Measurements from ENCODE around the gene HK3. TPM values are rescaled to one million over a fixed set of nuclear protein-coding genes. Genes with fewer than 3 reads are reported as not detected.
A peak's percentile ranks its signal among the peaks of the same experiment; 100 is the strongest.
"Not testable (repeated sequence)": the region's sequence is repeated elsewhere in the genome, so short reads cannot be mapped to it uniquely, and the experiment has no call there.

Gene HK3
- total RNA-seq, 2 donors from 2014 or later: 9.2 to 16.8 TPM

DNA sequence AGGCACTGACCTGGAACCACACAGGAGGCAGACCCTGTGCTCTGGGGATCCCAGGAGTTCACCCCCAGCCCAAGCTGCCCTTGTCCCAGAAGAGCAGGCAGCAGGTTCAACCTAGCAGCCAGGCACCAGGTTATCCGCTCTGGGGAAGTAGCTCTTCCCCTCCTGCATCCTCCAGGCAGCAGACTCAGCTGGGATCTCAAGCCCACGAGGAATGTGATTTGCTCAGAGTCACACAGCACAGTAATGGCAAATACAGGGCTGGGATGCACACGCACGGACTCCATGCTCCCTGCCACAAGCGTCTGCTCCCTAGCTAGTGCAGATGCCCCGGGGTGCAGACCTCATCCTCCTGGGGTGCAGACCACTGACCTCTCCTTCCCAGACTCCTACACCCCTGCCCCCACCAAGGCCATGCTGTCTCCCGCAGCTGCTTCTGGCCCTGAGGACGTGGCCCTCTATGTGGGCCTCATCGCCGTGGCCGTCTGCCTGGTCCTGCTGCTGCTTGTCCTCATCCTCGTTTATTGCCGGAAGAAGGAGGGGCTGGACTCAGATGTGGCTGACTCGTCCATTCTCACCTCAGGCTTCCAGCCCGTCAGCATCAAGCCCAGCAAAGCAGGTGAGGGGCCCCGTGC is 25.5 kb downstream of the HK3 start:
- intact Hi-C loops (cut with DNase I): no loop called here
- DNase-seq: no peak

DNA sequence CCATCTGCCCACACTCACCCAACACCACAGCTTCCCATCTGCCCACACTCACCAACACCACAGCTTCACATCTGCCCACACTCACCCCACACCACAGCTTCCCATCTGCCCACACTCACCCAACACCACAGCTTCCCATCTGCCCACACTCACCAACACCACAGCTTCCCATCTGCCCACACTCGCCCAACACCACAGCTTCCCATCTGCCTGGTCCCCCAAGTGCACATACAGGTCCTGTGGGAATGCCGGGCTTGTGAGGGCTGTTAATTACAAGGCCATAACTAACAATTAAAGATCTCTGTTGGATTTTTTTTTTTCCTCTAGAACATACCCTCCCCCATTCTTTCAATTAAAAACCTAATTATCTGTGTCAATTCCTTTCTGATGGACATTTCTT is 26.1 kb downstream of the HK3 start:
- DNase-seq, ATAC-seq: not testable (repeated sequence)

More for the DNA sequence above, 25.5 kb downstream of the HK3 start:
- ATAC-seq: no peak

DNA sequence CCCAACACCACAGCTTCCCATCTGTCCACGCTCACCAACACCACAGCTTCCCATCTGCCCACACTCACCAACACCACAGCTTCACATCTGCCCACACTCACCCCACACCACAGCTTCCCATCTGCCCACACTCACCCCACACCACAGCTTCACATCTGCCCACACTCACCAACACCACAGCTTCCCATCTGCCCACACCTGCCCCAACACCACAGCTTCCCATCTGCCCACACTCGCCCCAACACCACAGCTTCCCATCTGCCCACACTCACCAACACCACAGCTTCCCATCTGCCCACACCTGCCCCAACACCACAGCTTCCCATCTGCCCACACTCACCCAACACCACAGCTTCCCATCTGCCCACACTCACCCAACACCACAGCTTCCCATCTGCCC is 26.6 kb downstream of the HK3 start:
- intact Hi-C loops (cut with DNase I); ATAC-seq; DNase-seq: not testable (repeated sequence)

More for the DNA sequence above, 26.1 kb downstream of the HK3 start:
- intact Hi-C loops (cut with DNase I): not testable (repeated sequence)

- DNase-seq; intact Hi-C loops (cut with DNase I); ATAC-seq: not testable (repeated sequence)
Measured at GRCh38 chr5:176870644-176871043, 28.5 kb downstream of the HK3 start.

GRCh38 chr5:176870110-176870591 is 29.0 kb downstream of the HK3 start:
- peak in 1 of 2 donors; percentile 47 for ATAC-seq
- peak; percentile 46 for DNase-seq
- intact Hi-C loops (cut with DNase I): no loop called here

- ATAC-seq (no peak), DNase-seq (no peak)
- intact Hi-C loops (cut with DNase I): no loop called here
Measured at GRCh38 chr5:176869501-176870109, 29.5 kb downstream of the HK3 start.

DNA sequence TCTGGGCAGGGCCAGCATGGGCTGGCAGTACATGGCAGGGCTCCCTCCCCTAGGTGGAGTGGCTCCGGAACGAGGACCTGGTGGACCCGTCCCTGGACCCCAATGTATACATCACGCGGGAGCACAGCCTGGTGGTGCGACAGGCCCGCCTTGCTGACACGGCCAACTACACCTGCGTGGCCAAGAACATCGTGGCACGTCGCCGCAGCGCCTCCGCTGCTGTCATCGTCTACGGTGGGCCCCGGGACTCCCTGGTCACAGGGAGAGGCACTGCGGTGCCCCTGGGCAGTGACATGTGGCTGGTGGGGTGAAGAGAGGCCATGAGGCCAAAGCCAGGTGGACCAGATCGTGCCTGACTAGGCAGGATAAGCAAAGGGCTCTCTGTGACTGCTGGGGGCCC is 30.4 kb downstream of the HK3 start:
- intact Hi-C loops (cut with DNase I): no loop called here
- ATAC-seq: no peak
- DNase-seq: no peak

DNA sequence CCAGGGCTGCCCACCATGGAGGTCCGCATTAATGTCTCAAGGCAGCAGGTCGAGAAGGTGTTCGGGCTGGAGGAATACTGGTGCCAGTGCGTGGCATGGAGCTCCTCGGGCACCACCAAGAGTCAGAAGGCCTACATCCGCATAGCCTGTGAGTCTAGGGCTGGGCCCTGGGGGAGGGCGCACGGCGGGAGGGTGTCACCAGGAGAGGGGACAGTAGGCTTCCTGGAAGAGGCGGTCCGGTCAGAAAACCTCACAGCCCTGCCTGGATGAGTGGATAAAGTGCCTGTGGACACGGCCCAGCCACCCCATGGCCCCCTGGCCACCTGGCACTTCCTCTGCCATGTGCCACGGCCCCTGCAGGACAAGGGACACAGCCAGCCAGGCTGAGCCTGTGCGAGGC is 31.0 kb downstream of the HK3 start:
- ATAC-seq (no peak), DNase-seq (no peak)
- intact Hi-C loops (cut with DNase I): no loop called here

GRCh38 chr5:176866707-176867310 is 32.3 kb downstream of the HK3 start:
- intact Hi-C loops (cut with DNase I): no loop called here
- no peak for DNase-seq
- no peak for ATAC-seq

- ATAC-seq: no peak
- intact Hi-C loops (cut with DNase I): no loop called here
- no peak for DNase-seq
Measured at GRCh38 chr5:176865964-176866363, 33.2 kb downstream of the HK3 start.

DNA sequence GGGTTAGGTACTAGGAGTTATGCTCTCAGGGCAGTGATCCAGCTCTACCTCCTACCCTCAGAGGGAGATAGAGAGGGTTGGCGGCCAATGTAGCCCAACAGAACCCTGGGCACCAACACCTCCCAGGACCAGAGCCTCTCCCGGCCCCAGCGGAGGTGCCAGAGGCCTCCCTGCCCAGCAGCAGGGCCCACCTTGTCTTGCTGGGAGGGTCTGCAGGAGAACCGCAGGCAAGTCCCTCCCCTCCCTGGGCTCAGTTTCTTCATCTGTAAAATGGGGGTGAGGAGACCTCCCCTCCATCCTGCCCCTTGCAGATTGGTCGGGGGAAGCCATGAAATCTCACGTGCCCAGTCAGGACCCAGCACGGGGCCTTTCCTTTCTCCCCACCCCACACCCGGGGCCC is 34.4 kb downstream of the HK3 start:
- intact Hi-C loops (cut with DNase I): no loop called here

DNA sequence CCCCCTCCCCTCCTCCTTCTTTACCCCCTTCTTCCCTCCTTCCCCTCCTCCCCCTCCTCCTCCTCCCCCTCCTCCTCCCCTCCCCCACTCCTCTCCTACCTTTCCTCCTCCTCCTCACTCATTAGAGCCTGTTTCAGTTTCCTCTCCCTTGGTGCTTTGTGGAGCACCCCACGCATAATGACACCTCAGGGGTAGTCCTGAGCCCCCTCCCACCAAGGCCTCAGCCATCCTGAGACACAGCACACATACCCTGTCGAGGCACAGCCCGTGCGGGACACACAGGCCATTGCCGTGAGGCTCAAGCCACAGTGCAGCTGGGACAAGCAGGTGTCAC is 35.4 kb downstream of the HK3 start:
- intact Hi-C loops (cut with DNase I): no loop called here
- DNase-seq: no peak
- no peak for ATAC-seq

More for the DNA sequence above, 34.4 kb downstream of the HK3 start:
- ATAC-seq (no peak), DNase-seq (no peak)

DNA sequence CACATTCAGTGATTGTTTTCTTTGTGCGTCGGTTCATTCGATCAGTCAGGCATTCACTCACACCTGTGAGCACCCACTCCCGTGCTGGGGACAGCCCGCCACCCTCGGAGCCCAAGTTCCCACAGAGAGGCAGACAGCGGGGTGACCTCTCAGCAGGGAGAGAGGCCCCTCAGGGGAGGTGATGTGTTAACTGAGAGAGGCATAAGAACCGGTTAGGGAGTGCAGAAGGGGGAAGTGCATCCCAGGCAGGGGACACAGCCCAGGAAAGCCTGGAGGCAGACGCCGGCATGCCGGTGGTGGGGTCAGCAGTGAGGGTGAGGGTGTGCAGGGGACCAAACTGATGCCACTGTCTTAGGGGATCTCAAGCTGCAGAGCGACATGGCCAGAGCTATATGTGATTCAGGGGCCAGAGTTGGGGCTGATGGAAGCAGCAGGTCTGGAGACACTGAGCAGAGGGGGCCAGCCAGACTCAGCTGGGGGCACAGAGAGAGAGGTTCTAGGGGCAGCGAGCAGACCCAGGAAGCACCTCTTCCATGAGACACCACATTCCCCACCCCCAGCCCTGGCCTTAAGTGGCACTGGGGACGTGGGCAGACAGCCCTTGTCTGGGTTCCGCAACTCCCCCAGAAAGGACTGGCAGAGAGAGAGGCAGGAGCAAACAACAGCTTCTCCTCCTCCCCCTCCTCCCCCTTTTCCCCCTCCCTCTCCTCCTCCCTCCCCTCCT is 35.9 kb downstream of the HK3 start:
- intact Hi-C loops (cut with DNase I): no loop called here
- no peak for DNase-seq
- no peak for ATAC-seq

DNA sequence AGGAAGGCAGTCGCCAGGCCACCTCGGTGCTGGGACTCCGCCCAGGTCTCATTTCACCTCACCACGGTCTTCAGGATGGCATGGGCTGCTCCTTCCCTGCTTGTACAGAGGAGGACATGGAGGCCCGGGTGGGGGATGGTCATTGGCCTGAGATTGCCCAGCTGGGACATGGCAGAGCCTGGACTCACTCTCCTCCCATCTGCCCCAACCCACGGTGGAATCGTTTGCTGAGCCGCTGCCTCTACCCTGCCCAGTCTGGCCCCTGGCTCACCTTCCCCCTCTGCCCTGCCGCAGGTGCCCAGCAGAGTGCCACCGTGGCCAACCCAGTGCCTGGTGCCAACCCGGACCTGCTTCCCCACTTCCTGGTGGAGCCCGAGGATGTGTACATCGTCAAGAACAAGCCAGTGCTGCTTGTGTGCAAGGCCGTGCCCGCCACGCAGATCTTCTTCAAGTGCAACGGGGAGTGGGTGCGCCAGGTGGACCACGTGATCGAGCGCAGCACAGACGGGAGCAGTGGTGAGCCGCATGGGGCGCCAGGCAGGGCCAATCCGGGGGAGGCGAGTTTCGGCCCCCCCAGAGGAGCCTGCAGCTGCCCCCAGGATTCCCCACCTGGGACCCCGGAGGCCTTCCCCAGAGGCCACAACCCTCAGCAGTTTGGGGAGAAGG is 36.7 kb downstream of the HK3 start:
- ATAC-seq (no peak), DNase-seq (no peak)
- intact Hi-C loops (cut with DNase I): no loop called here

DNA sequence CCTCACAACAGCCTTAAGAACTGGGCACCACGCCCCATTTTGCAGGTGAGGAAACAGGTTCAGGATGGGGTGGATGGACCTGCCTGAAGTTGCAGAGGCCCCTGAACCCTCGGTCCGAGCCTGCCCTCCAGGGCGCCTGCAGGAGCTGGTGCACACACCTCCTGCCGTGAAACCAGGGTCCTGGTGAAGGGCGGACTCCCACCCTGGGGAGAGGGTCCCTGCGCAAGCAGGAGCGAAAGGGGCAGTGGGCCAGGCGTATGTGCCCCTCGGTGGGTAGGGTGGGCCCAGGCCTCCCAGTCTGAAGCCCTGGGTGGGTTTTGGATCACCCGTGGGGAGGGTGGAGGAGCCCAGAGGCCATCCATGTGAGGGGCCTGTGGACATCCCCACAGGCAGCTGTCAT is 37.9 kb downstream of the HK3 start:
- no peak for DNase-seq
- intact Hi-C loops (cut with DNase I): no loop called here
- no peak for ATAC-seq

DNA sequence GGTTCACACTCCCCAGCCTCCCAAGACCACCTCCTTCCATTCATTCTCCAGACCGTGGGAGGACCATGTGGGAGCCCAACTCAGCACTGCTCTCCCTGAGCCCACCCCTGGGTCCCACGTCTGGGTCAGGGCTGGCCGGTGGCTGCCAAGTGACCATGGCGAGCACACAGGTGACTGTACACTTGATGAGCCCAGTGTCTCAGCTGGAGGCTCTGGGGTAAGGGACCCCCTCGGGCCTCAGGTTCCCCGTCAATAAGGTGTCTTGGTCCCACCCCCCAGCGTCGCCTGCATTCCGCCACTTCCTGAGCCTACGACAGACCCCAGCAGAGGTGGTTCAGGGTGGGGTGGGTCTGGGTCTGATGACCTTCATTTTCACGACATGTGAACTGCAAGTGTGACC is 38.8 kb downstream of the HK3 start:
- intact Hi-C loops (cut with DNase I): no loop called here
- DNase-seq: no peak
- ATAC-seq: no peak

GRCh38 chr5:176859916-176860315 is 39.2 kb downstream of the HK3 start:
- intact Hi-C loops (cut with DNase I): no loop called here
- DNase-seq (no peak), ATAC-seq (no peak)

GRCh38 chr5:176857894-176858273 is 41.3 kb downstream of the HK3 start:
- ATAC-seq (no peak), DNase-seq (no peak)
- intact Hi-C loops (cut with DNase I): no loop called here

DNA sequence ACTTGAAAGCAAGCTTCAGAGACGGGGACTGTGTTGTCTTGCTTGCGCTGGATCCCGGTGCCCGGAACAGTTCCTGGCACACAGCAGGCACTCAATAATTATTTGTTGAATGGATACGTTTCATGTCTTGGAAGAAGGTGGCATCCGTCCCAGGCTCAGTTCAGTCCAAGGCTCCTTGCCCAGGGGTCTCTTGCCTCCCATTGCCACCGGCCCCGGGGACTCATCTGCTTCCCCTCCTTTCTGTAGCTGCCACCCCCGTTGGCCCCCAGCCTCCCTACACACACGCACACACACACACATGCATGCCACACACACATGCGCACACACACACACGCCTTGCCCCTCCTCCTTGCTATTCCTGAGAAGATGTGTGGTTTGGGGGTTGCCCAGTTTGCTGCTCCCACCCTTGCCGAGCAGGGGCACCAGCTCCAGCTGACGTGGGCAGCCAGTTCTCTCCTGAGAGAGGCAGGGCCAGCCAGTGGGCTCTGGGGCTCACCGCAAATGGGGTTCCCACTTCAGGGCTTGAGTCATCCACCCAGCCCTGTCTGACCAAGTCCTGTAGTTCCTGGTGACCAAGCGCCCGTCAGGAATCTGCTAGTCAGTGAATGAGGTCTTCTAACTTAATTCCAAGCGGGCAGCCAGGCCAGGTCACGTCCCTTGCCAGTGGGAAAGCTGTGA is 41.8 kb downstream of the HK3 start:
- DNase-seq (no peak), ATAC-seq (no peak)
- intact Hi-C loops (cut with DNase I): no loop called here

Measured in left cardiac atrium (tissue), 4 donors.